GM12878 (cell line): Measurements from ENCODE around the gene CYSLTR1. TPM values are rescaled to one million over a fixed set of nuclear protein-coding genes. Genes with fewer than 3 reads are reported as not detected.
"Not testable (repeated sequence)": the region's sequence is repeated elsewhere in the genome, so short reads cannot be mapped to it uniquely, and the experiment has no call there.

Experiments used
- ATAC-seq: fragments of 200-7000 bp; cut with Tn5 transposase; 3 replicates; pipeline ENCODE4 v1.9.1; 2020; ENCODE audit warnings: mild to moderate bottlenecking, moderate library complexity
- BruUV-seq: library from RNA; stranded (reverse); fragments of 400-500 nt; replicated peaks from 2 replicates; lab custom pipeline; 2021; lab: Mats Ljungman, UMichigan
- CTCF ChIA-PET: fragments of 300-600 bp; sonication (Branson Sonifier 250); formaldehyde crosslinking; extraction: SDS; loops from one replicate; lab custom pipeline; 2021; ENCODE audit warnings: inconsistent platforms; lab: Yijun Ruan, JAX
- POLR2A ChIA-PET: fragments of 350-600 bp; formaldehyde crosslinking; extraction: SDS; loops from one replicate; lab custom pipeline; 2021; ENCODE audit warnings: inconsistent platforms; lab: Charles Lee
- RAD21 ChIA-PET: fragments of 300-600 bp; sonication (Branson Sonifier 250); formaldehyde crosslinking; loops from one replicate; lab custom pipeline; 2023; ENCODE audit warnings: antibody characterized with exemption; ENCODE audit not compliant: unreplicated experiment; lab: Charles Lee
- SMC1A ChIA-PET: fragments of 300-600 bp; sonication (Branson Sonifier 250); formaldehyde crosslinking; loops from one replicate; lab custom pipeline; 2023; ENCODE audit not compliant: unreplicated experiment, uncharacterized antibody; lab: Charles Lee
- DNase-seq: peaks from one replicate; pipeline ENCODE4 v3.0.0-alpha.2; 2011; ENCODE audit warnings: low read depth, low spot score
- FAIRE-seq: peaks from 3 replicates; lab custom pipeline; 2011; peaks lifted over from hg19 to GRCh38; lab: Jason Lieb, UNC
- H2AFZ ChIP-seq: 2 replicates; pipeline ENCODE4 v1.6.0; 2011; ENCODE audit warnings: low read depth, low read length, control low read depth; ENCODE audit not compliant: control insufficient read depth
- H3K27ac ChIP-seq: 2 replicates; pipeline ENCODE4 v1.5.1; 2011; ENCODE audit warnings: control low read depth; ENCODE audit not compliant: control insufficient read depth, insufficient read depth
- H3K27me3 ChIP-seq, 2 experiments: replicated peaks in 1 of 2; 2 replicates each; pipeline versions ENCODE4 v1.6.0 to v1.6.1; 2011; ENCODE audit warnings: low read length in 1 of 2; ENCODE audit not compliant: control insufficient read depth in 2 of 2, insufficient read depth in 2 of 2
- H3K36me3 ChIP-seq, 2 experiments: 2 replicates each; pipeline ENCODE4 v1.5.1; 2011; ENCODE audit warnings: low read length in 1 of 2; ENCODE audit not compliant: control insufficient read depth in 2 of 2, insufficient read depth in 2 of 2
- H3K4me1 ChIP-seq: 2 replicates; pipeline ENCODE4 v1.6.1; 2011; ENCODE audit warnings: mild to moderate bottlenecking, low read length, moderate library complexity, mixed read lengths; ENCODE audit not compliant: control insufficient read depth, insufficient read depth
- H3K4me2 ChIP-seq: 2 replicates; pipeline ENCODE4 v1.6.0; 2011; ENCODE audit warnings: control low read depth; ENCODE audit not compliant: control insufficient read depth, insufficient read depth
- H3K4me3 ChIP-seq: fragments of 200-600 bp; sonication (generic); 2 replicates; pipeline ENCODE4 v1.5.1; 2016
- H3K79me2 ChIP-seq: 2 replicates; pipeline ENCODE4 v1.6.0; 2011; ENCODE audit warnings: low read length; ENCODE audit not compliant: control insufficient read depth, insufficient read depth
- H3K9ac ChIP-seq: 2 replicates; pipeline ENCODE4 v1.8.0; 2011; ENCODE audit warnings: low read length, control low read depth, mixed read lengths; ENCODE audit not compliant: control insufficient read depth, insufficient read depth
- H3K9me3 ChIP-seq: replicated peaks from 3 replicates; pipeline ENCODE4 v1.5.1; 2011; ENCODE audit warnings: mild to moderate bottlenecking, low read length; ENCODE audit not compliant: control insufficient read depth, insufficient read depth
- H4K20me1 ChIP-seq: 2 replicates; pipeline ENCODE4 v1.6.0; 2011; ENCODE audit not compliant: control insufficient read depth, insufficient read depth
- in situ Hi-C: fragments of 300-500 bp; cut with MboI; formaldehyde crosslinking; loops from 9 replicates; pipeline ENCODE4 v1.14.3; 2018; ENCODE audit warnings: mixed read lengths
- intact Hi-C: fragments of 100-400 bp; cut with micrococcal nuclease; formaldehyde crosslinking; loops from one replicate; pipeline ENCODE4 v1.14.2; 2022; ENCODE audit not compliant: unreplicated experiment
- polyA plus RNA-seq, 11 experiments: library from polyadenylated mRNA; depleted of rRNA in 4 of 11; unstranded in 6 of 11; stranded (reverse) in 5 of 11; fragments of >200 nt; fragmentation: Nextera tagmentation in 4 of 11; fragmentation: Illumina TruSeq in 1 of 11; extraction: Ambion mirVana in 4 of 11; extraction: Trizol in 1 of 11; gene quantifications; 1 replicate in 1 of 11; 2 replicates in 10 of 11; pipeline versions ENCODE4 v1.2.1 to v1.2.3, GENCODE V29; 2011 to 2016; ENCODE audit warnings: inconsistent platforms in 2 of 11, missing spikeins in 2 of 11, low read depth in 1 of 11
- total RNA-seq, 4 experiments: library from RNA; depleted of rRNA in 3 of 4; stranded (reverse); fragments of >200 nt in 3 of 4; fragmentation: Illumina TruSeq in 1 of 4; extraction: Trizol in 1 of 4; gene quantifications; 2 replicates each; pipeline versions ENCODE4 v1.2.1 to v1.2.3, GENCODE V29; 2013 to 2021

Gene CYSLTR1
- total and polyA plus RNA-seq, 10 of the 15 experiments (the other 5 are each of a cell fraction or from before 2014, with no cell fraction given) = 13.7 to 42.0 (median 24.0) TPM

GRCh38 chrX:78226047-78226446 lies 101.4 kb downstream of the CYSLTR1 start:
- H3K27me3 ChIP-seq, in situ Hi-C loops, H3K9me3 ChIP-seq, H3K4me1 ChIP-seq, POLR2A ChIA-PET, SMC1A ChIA-PET, intact Hi-C loops, H3K79me2 ChIP-seq, BruUV-seq, H3K9ac ChIP-seq, H3K36me3 ChIP-seq, H3K27ac ChIP-seq, FAIRE-seq, H3K4me2 ChIP-seq, H2AFZ ChIP-seq, H3K4me3 ChIP-seq, H4K20me1 ChIP-seq, RAD21 ChIA-PET, ATAC-seq, DNase-seq, CTCF ChIA-PET: not testable (repeated sequence)

Other genes starting within 250 kb of the CYSLTR1 start
- 370 and 422 TPM in 2 replicates for gene PGK1, start 223.4 kb downstream of the CYSLTR1 start, total RNA-seq (2014; rRNA removed)
- 418 and 420 TPM in 2 replicates for gene PGK1, start 223.4 kb downstream of the CYSLTR1 start, total RNA-seq (2014; rRNA removed; fragmentation: Illumina TruSeq; extraction: Trizol)
- 626 and 628 TPM in 2 replicates for gene PGK1, start 223.4 kb downstream of the CYSLTR1 start, total RNA-seq (2021)
- gene PGK1, start 223.4 kb downstream of the CYSLTR1 start, polyA plus RNA-seq (2011; rRNA removed) = 1,825 and 2,395 TPM in 2 replicates
- 554 and 619 TPM in 2 replicates for gene PGK1, start 223.4 kb downstream of the CYSLTR1 start, polyA plus RNA-seq (2014; fragmentation: Illumina TruSeq; extraction: Trizol)
- gene PGK1, start 223.4 kb downstream of the CYSLTR1 start, polyA plus RNA-seq (2014; fragmentation: Nextera tagmentation; extraction: Ambion mirVana) = 100 to 1,000 TPM; 633 to 835 TPM
- gene PGK1, start 223.4 kb downstream of the CYSLTR1 start, polyA plus RNA-seq (2014; rRNA removed) = 453 and 454 TPM in 2 replicates
- gene PGK1, start 223.4 kb downstream of the CYSLTR1 start, polyA plus RNA-seq (2016; fragmentation: Nextera tagmentation; extraction: Ambion mirVana) = 100 to 1,000 TPM; 632 to 679 TPM
- 22.6 and 29.5 TPM in 2 replicates for gene TAF9B, start 188.0 kb downstream of the CYSLTR1 start, total RNA-seq (2014; rRNA removed)
- 23.3 and 23.7 TPM in 2 replicates for gene TAF9B, start 188.0 kb downstream of the CYSLTR1 start, total RNA-seq (2014; rRNA removed; fragmentation: Illumina TruSeq; extraction: Trizol)
- gene TAF9B, start 188.0 kb downstream of the CYSLTR1 start, total RNA-seq (2021) = 14.9 and 15.4 TPM in 2 replicates
- 22.0 and 26.7 TPM in 2 replicates for gene TAF9B, start 188.0 kb downstream of the CYSLTR1 start, polyA plus RNA-seq (2011; rRNA removed)
- gene TAF9B, start 188.0 kb downstream of the CYSLTR1 start, polyA plus RNA-seq (2014; fragmentation: Illumina TruSeq; extraction: Trizol) = 28.9 and 40.5 TPM in 2 replicates
- gene TAF9B, start 188.0 kb downstream of the CYSLTR1 start, polyA plus RNA-seq (2014; fragmentation: Nextera tagmentation; extraction: Ambion mirVana) = 10 to 100 TPM; 19.0 to 20.8 TPM
- gene TAF9B, start 188.0 kb downstream of the CYSLTR1 start, polyA plus RNA-seq (2014; rRNA removed) = 15.4 and 15.7 TPM in 2 replicates
- gene TAF9B, start 188.0 kb downstream of the CYSLTR1 start, polyA plus RNA-seq (2016; fragmentation: Nextera tagmentation; extraction: Ambion mirVana) = 10 to 100 TPM; 41.5 to 42.5 TPM